Mesothelial cell of epicardium (in vitro differentiated cells): Measurements from ENCODE around the gene SLC35A4. TPM values are rescaled to one million over a fixed set of nuclear protein-coding genes. Genes with fewer than 3 reads are reported as not detected.

ENCODE experiments used
- DNase-seq, 2 experiments: peaks; one replicate each; pipeline ENCODE4 v3.0.0; 2021; ENCODE audit warnings: low spot score in 2 of 2; ENCODE audit not compliant: unreplicated experiment in 2 of 2
- H3K27ac Mint-ChIP-seq: 2 replicates; pipeline ENCODE4 v1.8.0; 2021; ENCODE audit warnings: mixed read lengths
- H3K27me3 Mint-ChIP-seq: 2 replicates; pipeline ENCODE4 v1.8.0; 2021; ENCODE audit warnings: low read depth, mixed read lengths
- H3K36me3 Mint-ChIP-seq: 2 replicates; pipeline ENCODE4 v1.8.0; 2021; ENCODE audit warnings: mixed read lengths
- H3K4me1 Mint-ChIP-seq: 2 replicates; pipeline ENCODE4 v1.8.0; 2021; ENCODE audit warnings: mixed read lengths
- H3K4me3 Mint-ChIP-seq: 2 replicates; pipeline ENCODE4 v1.8.0; 2021; ENCODE audit warnings: mild to moderate bottlenecking, moderate library complexity, mixed read lengths
- H3K9me3 Mint-ChIP-seq: 2 replicates; pipeline ENCODE4 v1.8.0; 2021; ENCODE audit warnings: mixed read lengths
- CTCF ChIP-seq: fragments of 200-600 bp; sonication (generic); IDR thresholded peaks from one replicate; pipeline ENCODE4 v1.5.0; 2021; ENCODE audit warnings: antibody characterized with exemption; ENCODE audit not compliant: unreplicated experiment
- total RNA-seq: library from RNA; stranded (reverse); gene quantifications from 3 replicates; pipeline ENCODE4 v1.2.1, GENCODE V29; 2021

The SLC35A4 gene
- total RNA-seq, 1 donor from 2014 or later = 61.5 TPM

GRCh38 chr5:140549237-140550144 lies 15.1 kb upstream of the SLC35A4 start:
- no peak for TF ChIP-seq CTCF
- DNase-seq = no peak
- Mint-ChIP-seq H3K27ac (peak overlapping the region; percentile 85), H3K36me3 (peaks cover 15% of the 10 kb centered on the region), H3K4me3 (peak overlapping the region; percentile 42), H3K9me3 (no peaks in the 10 kb centered on the region), H3K27me3 (no peaks in the 10 kb centered on the region), H3K4me1 (peaks cover 22% of the 10 kb centered on the region)

- TF ChIP-seq CTCF = no peak
- H3K36me3 Mint-ChIP-seq = peaks cover 11% of the 10 kb centered on the region
- H3K27ac Mint-ChIP-seq = no peak overlapping the region
- peaks cover 25% of the 10 kb centered on the region for H3K4me1 Mint-ChIP-seq
- no peak overlapping the region for H3K4me3 Mint-ChIP-seq
- H3K9me3 Mint-ChIP-seq = no peaks in the 10 kb centered on the region
- no peak for DNase-seq
- H3K27me3 Mint-ChIP-seq = no peaks in the 10 kb centered on the region
Observed at GRCh38 chr5:140550147-140551079, 14.2 kb upstream of the SLC35A4 start.

- Mint-ChIP-seq H3K9me3 (no peaks in the 10 kb centered on the region), H3K36me3 (peaks cover 11% of the 10 kb centered on the region), H3K27ac (no peak overlapping the region), H3K27me3 (no peaks in the 10 kb centered on the region), H3K4me1 (peaks cover 32% of the 10 kb centered on the region), H3K4me3 (no peak overlapping the region)
- no peak for DNase-seq
- no peak for TF ChIP-seq CTCF
Observed at GRCh38 chr5:140551872-140552271, 12.8 kb upstream of the SLC35A4 start.

- Mint-ChIP-seq H3K36me3 (peaks cover 11% of the 10 kb centered on the region), H3K4me1 (peaks cover 32% of the 10 kb centered on the region), H3K9me3 (no peaks in the 10 kb centered on the region), H3K27ac (peak overlapping the region; percentile 13), H3K4me3 (no peak overlapping the region), H3K27me3 (no peaks in the 10 kb centered on the region)
- no peak for DNase-seq
- TF ChIP-seq CTCF = no peak
Observed at GRCh38 chr5:140553657-140554056, 11.0 kb upstream of the SLC35A4 start.

GRCh38 chr5:140554454-140554853 lies 10.2 kb upstream of the SLC35A4 start:
- DNase-seq = no peak
- H3K36me3 Mint-ChIP-seq = peaks cover 13% of the 10 kb centered on the region
- H3K27me3 Mint-ChIP-seq = no peaks in the 10 kb centered on the region
- H3K9me3 Mint-ChIP-seq = no peaks in the 10 kb centered on the region
- H3K27ac Mint-ChIP-seq = no peak overlapping the region
- H3K4me1 Mint-ChIP-seq = peaks cover 25% of the 10 kb centered on the region
- TF ChIP-seq CTCF = no peak
- no peak overlapping the region for H3K4me3 Mint-ChIP-seq
